ENCODE measurements around the gene PLOD3.

DNA sequence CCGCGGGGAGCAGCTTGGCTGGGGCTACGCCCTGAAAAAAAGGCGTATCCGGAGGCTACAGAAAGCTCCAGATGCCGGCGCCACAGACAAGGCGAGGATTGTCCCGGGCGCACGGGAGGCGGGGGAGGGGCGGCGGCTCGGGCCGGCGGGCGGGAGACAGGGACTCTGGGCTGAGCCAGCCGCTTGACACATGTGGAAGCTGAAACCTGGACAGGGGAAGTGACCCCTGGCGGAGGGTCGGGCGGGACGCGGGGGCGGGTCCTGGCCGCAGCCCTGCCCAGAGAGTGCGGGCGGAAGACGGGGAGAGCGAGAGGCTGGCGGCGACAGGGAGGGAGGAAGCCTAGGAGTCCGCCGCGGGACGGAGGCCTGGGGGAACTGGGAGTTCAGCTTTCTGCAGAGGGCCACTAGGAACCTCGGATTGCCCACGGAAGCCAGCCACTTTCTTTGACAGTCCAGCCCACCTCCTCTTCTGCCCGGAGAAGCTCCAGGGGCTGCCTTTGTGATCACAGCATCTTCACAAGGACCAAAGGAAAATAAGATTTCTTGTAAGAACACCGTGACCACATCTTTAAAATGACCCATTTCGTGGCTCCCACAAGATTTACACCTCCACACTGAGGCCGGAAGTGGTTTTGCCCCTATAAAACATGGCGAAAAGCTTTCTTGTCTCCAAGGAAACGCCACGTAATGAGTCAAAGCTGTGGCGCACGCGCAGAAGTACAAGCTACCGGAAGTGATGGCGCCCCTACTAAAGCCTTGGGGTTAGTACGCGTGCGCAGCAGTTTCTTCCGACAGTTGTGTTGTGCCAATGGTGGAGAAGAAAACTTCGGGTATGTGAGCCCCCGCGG is at the start of gene PLOD3, which contains the start of gene ZNHIT1:
- TF ChIP-seq, protein P1, sequence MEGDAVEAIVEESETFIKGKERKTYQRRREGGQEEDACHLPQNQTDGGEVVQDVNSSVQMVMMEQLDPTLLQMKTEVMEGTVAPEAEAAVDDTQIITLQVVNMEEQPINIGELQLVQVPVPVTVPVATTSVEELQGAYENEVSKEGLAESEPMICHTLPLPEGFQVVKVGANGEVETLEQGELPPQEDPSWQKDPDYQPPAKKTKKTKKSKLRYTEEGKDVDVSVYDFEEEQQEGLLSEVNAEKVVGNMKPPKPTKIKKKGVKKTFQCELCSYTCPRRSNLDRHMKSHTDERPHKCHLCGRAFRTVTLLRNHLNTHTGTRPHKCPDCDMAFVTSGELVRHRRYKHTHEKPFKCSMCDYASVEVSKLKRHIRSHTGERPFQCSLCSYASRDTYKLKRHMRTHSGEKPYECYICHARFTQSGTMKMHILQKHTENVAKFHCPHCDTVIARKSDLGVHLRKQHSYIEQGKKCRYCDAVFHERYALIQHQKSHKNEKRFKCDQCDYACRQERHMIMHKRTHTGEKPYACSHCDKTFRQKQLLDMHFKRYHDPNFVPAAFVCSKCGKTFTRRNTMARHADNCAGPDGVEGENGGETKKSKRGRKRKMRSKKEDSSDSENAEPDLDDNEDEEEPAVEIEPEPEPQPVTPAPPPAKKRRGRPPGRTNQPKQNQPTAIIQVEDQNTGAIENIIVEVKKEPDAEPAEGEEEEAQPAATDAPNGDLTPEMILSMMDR (IDR thresholded peaks at IDR 0.05; ENCODE audit: low read depth, low read length): no peak
- TF ChIP-seq POLR2A (IDR thresholded peaks at IDR 0.05; ENCODE audit: extremely low read depth, insufficient read length): peak; percentile 69
